ENCODE results near the gene PPP1R9A. TPM values are rescaled to one million over a fixed set of nuclear protein-coding genes. Genes with fewer than 3 reads are reported as not detected.

PPP1R9A gene
- total RNA-seq, 1 donor from 2014 or later = 0.85 TPM

- intact Hi-C loops (cut with DNase I) = no loop called here
- no peaks in the 10 kb centered on the region for H3K9me3 ChIP-seq
- no peak overlapping the region for H3K4me3 ChIP-seq
- no peaks in the 10 kb centered on the region for H3K36me3 ChIP-seq
- no peak for DNase-seq (ENCODE audit: low spot score in 2 of 2)
- H3K27me3 ChIP-seq = no peaks in the 10 kb centered on the region
- H3K4me1 ChIP-seq = no peaks in the 10 kb centered on the region
- TF ChIP-seq, protein P1, sequence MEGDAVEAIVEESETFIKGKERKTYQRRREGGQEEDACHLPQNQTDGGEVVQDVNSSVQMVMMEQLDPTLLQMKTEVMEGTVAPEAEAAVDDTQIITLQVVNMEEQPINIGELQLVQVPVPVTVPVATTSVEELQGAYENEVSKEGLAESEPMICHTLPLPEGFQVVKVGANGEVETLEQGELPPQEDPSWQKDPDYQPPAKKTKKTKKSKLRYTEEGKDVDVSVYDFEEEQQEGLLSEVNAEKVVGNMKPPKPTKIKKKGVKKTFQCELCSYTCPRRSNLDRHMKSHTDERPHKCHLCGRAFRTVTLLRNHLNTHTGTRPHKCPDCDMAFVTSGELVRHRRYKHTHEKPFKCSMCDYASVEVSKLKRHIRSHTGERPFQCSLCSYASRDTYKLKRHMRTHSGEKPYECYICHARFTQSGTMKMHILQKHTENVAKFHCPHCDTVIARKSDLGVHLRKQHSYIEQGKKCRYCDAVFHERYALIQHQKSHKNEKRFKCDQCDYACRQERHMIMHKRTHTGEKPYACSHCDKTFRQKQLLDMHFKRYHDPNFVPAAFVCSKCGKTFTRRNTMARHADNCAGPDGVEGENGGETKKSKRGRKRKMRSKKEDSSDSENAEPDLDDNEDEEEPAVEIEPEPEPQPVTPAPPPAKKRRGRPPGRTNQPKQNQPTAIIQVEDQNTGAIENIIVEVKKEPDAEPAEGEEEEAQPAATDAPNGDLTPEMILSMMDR (IDR thresholded peaks at IDR 0.05) = no peak
- H3K27ac ChIP-seq = no peak overlapping the region
Measured at GRCh38 chr7:95286096-95286495, 378.7 kb downstream of the PPP1R9A start.

- intact Hi-C loops (cut with DNase I) = no loop called here
- Histone ChIP-seq H3K4me3 (no peak overlapping the region), H3K36me3 (no peaks in the 10 kb centered on the region), H3K4me1 (no peaks in the 10 kb centered on the region), H3K27me3 (no peaks in the 10 kb centered on the region), H3K9me3 (no peaks in the 10 kb centered on the region), H3K27ac (no peak overlapping the region)
- TF ChIP-seq, protein P1 (IDR thresholded peaks at IDR 0.05) = no peak
- no peak for DNase-seq (ENCODE audit: low spot score in 2 of 2)
Measured at GRCh38 chr7:95290166-95290830, 382.9 kb downstream of the PPP1R9A start.

DNA sequence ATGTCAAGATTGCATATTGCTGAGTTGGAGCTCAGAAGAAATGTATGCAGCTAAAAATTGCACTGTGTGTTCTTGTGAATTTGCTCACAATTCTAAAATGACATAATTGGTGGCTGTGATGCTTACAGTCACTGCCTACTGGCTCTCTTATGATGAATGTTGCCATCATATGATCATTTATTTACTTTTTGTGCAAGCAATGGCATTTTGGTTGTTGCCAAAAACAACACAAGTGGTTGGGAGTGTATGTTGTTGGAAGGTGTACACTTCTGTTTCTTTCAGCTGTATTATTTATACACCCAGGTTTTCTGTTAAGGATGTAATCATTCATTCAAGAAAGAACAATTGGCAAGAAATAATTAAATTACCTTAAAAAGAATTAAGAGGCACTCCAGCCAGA, 388.0 kb downstream of the PPP1R9A start:
- no peak overlapping the region for H3K27ac ChIP-seq
- H3K4me3 ChIP-seq = no peak overlapping the region
- no peaks in the 10 kb centered on the region for H3K9me3 ChIP-seq
- no peak for DNase-seq (ENCODE audit: low spot score in 2 of 2)
- H3K27me3 ChIP-seq = no peaks in the 10 kb centered on the region
- H3K36me3 ChIP-seq = no peaks in the 10 kb centered on the region
- H3K4me1 ChIP-seq = no peaks in the 10 kb centered on the region
- TF ChIP-seq, protein P1 (IDR thresholded peaks at IDR 0.05) = no peak
- intact Hi-C loops (cut with DNase I) = loop anchor here (1.0 kb wide), 1 partner anchor 13 kb away; no protein-coding TSS in a partner anchor

GRCh38 chr7:95296456-95296855, 389.1 kb downstream of the PPP1R9A start:
- TF ChIP-seq, protein P1 (IDR thresholded peaks at IDR 0.05) = no peak
- intact Hi-C loops (cut with DNase I) = no loop called here
- no peak for DNase-seq (ENCODE audit: low spot score in 2 of 2)
- Histone ChIP-seq H3K4me3 (no peak overlapping the region), H3K27me3 (no peaks in the 10 kb centered on the region), H3K4me1 (no peaks in the 10 kb centered on the region), H3K27ac (no peak overlapping the region), H3K9me3 (no peaks in the 10 kb centered on the region), H3K36me3 (no peaks in the 10 kb centered on the region)

GRCh38 chr7:95297041-95297440, 389.6 kb downstream of the PPP1R9A start:
- Histone ChIP-seq H3K4me1 (no peaks in the 10 kb centered on the region), H3K4me3 (no peak overlapping the region), H3K36me3 (no peaks in the 10 kb centered on the region), H3K27me3 (no peaks in the 10 kb centered on the region), H3K27ac (no peak overlapping the region), H3K9me3 (no peaks in the 10 kb centered on the region)
- no peak for DNase-seq (ENCODE audit: low spot score in 2 of 2)
- intact Hi-C loops (cut with DNase I) = no loop called here
- TF ChIP-seq, protein P1 (IDR thresholded peaks at IDR 0.05) = no peak

- H3K4me3 ChIP-seq = no peak overlapping the region
- no peaks in the 10 kb centered on the region for H3K4me1 ChIP-seq
- TF ChIP-seq, protein P1 (IDR thresholded peaks at IDR 0.05) = no peak
- H3K36me3 ChIP-seq = no peaks in the 10 kb centered on the region
- intact Hi-C loops (cut with DNase I) = no loop called here
- no peak overlapping the region for H3K27ac ChIP-seq
- H3K9me3 ChIP-seq = no peaks in the 10 kb centered on the region
- no peak for DNase-seq (ENCODE audit: low spot score in 2 of 2)
- H3K27me3 ChIP-seq = no peaks in the 10 kb centered on the region
Measured at GRCh38 chr7:95298091-95298490, 390.7 kb downstream of the PPP1R9A start.

All from ascending aorta (tissue), 2 donors.